Right lung (tissue), 5 donors: ENCODE results near the gene PDILT. TPM values are rescaled to one million over a fixed set of nuclear protein-coding genes. Genes with fewer than 3 reads are reported as not detected.
A peak's percentile ranks its signal among the peaks of the same experiment; 100 is the strongest.

Experiments
- DNase-seq, 2 donors: peaks; one replicate each; pipeline ENCODE4 v3.0.0-alpha.2; 2013
- polyA plus RNA-seq, 5 donors: library from polyadenylated mRNA; unstranded; fragments of 120-200 nt; gene quantifications; one replicate each; pipeline versions ENCODE4 v1.2.1 to v1.2.3, GENCODE V29; 2013; ENCODE audit warnings: inconsistent platforms in 1 of 5, low replicate concordance in 1 of 5; ENCODE audit not compliant: insufficient read length in 5 of 5, insufficient read depth in 1 of 5

The PDILT gene
- polyA plus RNA-seq, 5 donors, result not detected

DNA sequence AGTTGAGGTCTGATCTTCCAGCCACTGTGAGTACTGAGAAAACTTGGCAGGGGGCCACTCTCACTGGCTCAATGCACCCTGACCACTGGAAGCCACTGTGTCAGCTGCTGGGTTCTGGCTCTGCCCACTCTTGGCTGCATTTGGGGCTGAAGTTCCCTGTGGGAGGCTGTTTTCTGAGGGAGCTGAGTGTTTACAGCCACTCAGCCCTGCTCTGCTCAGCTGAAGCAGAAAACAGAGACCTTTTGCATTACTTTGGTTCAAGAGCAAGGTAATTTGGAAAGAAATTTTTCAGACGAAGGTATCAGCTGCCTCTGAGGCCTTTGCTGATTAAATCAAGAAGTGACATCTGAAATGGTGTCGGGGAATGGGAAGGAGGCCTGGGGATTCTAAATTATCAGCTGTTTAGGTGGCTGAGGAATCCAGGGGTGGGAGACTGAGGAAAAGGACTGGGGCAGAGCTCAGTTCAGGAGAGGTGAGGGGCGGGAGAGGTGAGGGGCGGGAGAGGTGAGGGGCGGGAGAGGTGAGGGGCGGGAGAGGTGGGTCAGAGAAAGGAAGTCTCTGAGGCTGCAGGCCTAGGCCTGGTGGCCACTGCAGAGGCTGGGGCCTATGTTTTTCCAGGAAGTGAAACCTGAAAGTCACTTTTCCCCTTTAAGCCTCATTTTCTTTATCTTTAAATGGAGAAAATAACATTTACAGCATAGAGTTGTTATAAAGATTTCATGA is 5.0 kb upstream of the PDILT start, which contains the start of gene ACSM5:
TSS of gene ACSM5 (plus strand) at position 137 of the 723 bp plus-strand sequence. CDS start 1,951 bp downstream, outside the sequence.
- no peak for DNase-seq

DNA sequence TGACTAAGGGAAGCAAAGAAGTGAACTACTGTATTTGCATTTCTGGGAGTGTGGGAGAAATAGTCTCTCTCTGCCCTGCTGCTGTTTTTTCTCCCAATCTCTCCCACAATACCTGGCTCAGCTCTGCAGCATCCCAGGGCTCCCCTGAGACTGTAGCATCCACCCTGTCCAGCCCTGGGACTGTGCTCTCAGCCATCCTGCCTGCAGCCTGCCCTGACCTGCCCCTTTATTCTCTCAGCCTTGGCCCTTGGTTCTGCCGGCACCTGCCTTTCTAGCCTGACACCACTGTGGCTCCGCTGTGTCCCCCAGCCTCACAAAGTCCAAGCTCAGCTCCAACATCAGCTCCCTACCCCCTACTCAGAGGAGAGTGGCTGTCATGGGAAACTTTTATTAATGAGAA is 1.9 kb downstream of the PDILT start:
- DNase-seq, result no peak

DNA sequence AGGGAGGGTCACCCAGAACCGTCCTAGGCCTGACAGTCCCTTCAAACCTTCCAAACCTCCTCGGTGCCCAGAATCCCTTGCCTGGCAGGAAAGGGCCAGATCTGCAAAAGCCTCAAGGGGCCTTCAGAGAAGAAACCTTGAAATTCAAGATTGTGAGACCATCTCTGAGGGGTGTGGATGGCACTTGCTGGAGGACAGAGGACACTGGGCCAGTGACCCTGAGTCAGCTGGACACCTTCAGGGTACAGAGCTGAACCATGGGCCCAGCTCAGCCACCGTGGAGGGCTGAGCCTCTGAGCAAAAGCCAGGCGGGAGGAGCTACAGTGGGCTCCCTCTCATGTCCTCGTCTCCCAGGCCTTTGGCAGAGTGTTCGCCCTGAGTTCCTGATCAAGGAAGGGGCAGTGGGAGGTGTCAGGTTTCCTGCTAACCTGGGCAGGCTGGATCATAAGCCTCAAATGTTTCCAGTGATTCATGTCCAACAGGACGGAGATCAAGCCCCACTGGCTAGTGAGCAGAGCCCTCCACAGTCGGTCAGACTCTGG is 3.0 kb downstream of the PDILT start:
- DNase-seq, result no peak

DNA sequence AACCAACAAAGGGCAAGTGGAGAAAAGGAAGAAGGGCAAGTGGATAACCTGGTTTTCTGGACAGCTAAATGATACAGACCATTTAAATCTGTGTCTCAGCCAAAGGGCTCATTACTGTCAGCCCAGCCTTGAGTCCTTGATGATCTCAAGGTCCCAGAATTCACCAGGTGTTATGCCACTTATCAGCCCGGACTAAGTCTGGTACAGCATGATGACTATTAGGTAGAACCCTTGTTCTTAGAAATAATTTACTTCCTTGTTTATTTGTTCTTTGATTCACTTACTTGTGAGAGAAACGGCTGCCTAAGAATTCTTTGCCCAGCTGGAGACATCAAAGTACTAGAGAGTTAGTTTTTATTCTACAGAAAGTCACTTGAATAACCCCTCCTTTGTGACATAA is 3.5 kb downstream of the PDILT start:
- DNase-seq, result no peak

DNA sequence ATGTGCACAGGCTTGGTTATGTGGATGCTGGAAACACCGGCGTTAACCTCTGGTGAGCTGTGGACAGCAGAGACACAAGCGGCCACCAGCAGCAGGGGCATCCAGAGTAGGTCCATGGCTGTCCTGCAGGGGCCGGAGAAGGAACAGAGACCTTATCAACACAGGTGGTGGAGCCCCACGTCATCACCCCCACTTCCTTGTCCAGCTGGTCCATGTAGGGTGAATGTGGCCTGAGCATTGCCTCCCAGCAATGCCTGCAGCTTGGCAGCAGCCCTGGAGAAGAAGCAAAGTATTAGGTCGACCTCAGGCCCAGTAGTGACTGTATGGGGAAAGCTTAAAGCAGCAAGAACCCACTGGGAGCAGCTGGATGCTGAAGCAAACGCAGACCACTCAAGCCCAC is 5.4 kb downstream of the PDILT start:
- DNase-seq, result no peak

DNA sequence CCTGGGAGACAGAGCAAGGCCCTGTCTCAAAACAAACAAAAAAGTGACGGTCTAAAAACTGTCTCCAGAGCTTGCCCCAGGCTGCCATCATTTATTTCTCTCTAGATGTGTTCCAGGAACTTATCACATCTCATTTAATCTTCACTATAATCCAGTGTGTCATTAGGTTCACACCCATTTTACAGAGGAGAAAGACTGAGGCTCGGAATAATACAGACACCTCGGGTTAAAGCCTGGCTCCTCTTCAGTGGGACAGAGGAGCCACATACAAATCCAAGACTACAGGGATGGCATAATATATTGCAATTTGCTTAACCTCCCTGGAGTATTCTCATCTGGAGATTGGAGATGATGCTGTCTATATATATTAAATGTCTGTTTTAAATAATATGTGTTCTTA is 5.9 kb downstream of the PDILT start:
- no peak for DNase-seq

DNA sequence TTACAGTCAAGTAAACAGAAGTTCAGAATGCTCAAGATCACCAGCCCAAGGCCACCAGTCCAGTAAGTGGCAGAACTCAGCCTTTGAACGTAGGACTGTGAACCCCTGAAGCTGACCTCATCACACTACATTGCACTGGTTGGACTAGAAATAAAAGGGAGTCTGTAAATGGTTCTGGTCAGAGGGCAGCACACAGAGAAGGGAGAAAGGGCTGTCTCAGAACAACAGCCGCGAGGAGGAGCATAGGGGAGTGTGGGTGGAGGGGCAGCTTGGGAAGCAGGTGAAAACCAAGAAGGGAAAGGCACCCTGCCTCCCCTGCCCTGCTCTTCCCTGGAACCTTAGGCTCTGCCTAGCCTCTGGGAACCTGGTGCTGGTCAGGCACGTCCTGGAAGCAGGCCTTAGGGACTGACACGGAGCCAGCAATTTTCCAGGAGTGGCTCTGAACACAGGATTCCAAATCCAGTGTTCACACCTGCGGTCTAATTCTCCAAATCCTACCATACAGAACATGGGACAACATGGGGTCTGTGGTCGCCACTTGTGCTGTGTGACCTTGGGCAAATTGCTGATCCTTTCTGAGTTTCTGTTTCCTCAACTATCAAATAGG is 7.0 kb downstream of the PDILT start:
- DNase-seq, result no peak

DNA sequence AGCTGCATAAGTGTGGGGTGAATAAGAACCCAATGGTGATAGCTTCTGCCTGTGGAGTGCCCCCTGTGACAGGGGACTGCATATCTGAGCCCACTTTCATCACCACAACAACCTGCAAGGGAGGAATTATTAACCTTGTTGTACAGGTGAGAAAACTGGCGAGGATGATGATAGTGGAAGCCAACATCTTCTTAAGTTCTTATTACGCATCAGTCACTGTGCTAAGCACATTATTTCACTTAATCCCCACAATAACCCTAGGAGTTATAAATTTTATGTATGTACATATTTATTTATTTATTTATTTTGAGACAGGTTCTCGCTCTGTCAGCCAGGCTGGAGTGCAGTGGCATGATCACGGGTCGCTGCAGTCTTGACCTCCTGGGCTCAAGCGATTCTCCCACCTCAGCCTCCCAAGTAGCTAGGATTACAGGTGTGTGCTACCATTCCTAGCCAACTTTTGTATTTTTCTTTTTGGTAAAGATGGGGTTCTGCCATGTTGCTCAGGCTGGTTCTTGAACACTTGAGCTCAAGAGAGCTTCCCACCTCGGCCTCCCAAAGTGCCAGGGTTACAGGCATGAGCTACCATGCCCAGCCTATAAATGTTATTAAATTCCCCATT is 7.6 kb downstream of the PDILT start:
- no peak for DNase-seq

DNA sequence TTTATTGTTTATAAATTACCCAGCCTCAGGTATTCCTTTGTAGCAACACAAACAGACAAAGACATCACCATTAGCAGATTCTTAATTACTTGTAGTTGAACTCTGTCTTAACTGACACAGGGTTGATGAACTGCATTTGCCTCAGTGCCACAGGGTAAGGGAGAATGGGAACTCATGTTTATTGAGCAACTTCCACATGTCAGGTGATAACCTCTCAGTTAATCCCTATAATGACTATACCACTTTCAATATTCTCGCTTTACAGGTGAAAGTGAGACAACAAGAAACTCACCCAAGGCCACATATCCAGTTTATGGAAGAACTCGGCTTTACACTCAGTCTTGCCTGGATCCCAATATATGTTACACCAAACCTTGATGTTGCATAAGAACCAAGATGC is 8.6 kb downstream of the PDILT start:
- DNase-seq, result no peak

DNA sequence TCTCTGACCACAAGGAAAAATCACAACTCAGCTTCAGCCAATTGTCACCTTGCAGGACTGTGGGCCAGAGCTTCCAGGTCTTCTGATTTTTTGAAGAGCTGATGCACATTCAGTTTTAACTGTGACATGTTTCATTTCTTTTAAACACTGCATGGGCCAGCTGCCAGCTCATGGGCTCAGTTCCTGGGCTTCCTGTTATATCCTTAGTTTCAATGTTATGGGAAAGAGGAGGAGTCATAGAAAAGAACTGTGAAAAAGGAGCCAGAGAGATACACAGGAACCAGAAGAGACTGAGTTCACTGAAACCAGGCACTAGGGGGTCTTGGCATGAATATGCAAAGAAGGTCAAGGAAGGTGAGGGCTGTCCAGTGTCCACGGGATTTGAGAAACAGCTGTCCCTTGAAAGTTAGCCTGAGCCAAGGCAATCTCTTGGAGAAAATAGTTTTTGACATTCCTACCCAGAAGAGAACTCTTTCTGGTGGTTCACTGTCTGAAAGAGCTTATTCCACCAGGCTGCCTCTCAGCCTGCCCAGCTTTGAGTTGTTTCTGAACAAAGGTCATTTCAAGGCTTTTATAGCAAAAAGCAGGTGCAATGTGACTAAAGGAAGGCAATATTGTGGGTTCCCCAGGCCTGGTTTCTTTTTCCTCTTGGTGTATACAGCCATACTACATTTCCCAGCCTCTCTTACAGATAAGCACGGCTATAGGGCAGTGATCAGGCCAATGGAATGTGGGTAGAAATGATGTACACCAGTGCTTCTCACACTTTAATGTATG is 10.5 kb downstream of the PDILT start:
- DNase-seq, result peak; percentile 35 to 43

DNA sequence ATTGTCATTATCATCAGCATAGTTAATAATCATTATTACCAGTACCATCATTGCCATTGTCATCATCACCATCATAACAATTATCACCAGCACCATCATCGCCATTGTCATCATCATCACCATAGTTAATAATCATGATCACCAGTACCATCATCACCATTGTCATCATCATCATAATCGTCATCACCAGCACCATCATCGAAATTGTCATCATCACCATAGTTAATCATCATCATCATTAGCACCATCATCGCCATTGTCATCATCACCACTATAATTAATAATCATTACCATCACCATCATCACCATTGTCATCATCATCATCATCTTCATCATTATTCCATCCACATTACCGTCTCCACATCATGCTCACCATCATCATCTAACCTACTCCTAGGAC is 13.5 kb downstream of the PDILT start:
- DNase-seq, result no peak

DNA sequence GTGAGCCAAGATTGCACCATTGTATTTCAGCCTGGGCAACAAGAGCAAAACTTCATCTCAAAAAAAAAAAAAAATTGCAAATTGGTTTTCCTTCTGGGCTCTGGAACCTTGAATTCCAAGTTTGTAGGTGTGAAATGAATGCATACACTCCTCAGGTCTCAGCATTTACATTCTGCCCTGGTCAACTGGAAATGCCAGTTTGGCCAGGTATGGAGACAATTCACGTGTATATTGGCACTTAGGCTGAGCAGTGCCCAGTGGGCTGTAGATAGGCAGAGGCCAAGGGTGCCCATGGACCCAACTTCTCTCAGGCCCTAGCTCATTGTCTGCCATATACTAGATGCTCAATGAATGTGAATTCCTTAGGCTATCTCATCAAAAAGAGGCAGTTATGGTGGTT is 15.7 kb downstream of the PDILT start:
- DNase-seq, result no peak

DNA sequence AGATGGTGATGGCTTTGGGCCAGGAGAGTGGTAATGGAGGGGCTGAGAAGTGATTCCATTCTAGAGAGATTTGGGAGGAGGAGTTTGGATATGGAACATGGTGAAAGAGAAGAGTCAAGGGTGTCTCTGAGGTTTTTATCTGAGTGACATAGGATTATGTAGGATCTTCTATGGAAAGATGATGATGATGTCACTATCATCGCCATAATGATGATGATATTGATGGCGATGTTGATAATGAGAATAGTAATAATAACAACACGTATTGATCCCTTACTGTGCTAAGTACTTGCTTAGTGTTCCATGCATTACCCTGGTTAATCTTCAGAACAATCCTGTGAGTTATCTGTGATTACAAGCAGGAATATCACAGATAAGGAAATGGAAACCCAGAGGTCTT is 16.6 kb downstream of the PDILT start:
- DNase-seq, result no peak

DNA sequence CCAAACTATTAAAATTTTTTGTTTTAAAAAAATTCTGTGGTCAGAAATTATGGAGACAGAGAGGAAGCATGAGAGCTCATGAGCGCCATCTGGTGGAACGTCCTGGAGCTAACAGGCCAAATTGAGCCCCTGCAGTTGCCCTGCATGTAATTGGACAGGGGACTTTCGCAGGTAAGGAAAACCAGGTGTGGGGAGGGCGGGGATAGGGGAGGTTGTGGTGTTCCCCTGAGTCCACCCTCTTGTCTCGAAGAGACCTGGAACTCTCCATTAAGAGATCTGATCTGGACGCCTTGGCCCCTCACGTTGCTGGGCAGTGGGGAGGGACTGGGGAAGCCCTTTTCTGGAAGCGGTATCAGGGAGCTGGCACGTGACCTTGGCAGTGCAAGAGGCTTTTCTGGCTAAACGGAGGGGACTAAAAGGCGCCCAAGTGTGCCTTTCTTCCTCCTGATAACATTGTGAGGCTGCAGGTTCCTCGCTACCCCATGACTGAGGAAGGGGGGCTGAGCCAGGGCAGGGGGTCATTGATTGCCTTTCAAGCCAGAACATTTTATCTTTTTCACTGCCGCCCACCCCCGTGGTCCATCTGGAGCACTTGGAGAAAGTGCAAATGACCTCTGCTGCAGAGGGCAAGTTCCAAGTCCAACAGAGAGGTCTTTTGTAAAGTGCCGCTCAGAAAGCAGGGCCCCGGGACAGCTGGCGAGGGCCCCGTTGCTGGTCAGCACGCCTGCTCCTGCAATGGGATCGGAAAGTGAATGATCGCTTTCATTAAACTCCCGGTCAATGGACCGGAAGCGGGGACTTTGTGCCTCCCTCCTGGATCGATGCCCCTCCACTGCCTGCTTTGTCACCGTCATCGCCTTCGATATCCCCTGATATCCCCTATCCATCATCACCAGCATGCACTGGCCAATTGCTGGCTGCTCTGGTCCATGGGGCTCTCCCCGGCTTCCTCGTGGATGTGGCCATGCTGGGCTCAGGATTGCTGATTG is 18.4 kb downstream of the PDILT start:
- DNase-seq, result peak; percentile 26 to 27

DNA sequence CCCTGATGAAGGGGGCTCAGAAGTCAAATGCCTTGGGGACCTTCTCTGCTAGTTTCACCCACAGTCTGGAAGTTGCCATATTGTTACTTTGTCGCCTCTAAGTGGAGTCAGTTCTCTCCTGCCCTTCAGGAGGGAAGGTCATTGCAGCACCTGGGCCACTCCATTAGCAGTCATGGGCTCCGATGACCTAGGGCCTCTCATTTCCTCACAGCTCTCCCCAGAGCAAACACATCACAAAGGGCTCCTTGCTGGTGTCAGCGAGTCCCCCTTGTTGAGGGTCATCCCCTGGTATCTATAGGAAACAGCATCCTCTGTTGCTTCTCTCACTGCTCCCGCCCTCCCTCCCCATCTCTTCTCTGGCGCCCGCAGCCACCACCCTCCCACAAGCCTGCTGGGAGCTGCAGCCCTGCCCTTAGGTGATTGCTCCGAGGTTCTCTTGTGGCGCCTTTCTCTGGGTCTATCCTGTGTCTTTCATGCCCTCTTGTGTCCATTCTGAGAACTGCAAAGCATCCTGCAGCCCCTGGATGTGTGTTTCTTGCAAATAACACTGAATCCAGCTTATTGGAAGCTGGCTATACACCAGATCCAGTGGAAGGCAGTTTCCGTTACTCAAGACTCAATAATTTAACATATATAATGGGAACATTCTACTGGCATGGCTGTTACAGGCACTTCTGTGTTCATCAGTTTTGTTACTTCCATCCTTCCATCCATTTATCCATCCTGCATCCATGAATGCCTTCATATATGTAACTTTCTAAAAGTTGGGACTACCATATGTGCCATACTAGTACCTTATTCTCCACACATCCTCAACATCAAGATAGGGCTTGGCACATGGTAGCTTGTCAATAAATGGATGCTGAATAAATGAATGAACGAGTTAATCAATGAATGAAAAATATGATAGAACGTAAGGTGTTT is 21.2 kb downstream of the PDILT start:
- peak; percentile 23 to 53 for DNase-seq

DNA sequence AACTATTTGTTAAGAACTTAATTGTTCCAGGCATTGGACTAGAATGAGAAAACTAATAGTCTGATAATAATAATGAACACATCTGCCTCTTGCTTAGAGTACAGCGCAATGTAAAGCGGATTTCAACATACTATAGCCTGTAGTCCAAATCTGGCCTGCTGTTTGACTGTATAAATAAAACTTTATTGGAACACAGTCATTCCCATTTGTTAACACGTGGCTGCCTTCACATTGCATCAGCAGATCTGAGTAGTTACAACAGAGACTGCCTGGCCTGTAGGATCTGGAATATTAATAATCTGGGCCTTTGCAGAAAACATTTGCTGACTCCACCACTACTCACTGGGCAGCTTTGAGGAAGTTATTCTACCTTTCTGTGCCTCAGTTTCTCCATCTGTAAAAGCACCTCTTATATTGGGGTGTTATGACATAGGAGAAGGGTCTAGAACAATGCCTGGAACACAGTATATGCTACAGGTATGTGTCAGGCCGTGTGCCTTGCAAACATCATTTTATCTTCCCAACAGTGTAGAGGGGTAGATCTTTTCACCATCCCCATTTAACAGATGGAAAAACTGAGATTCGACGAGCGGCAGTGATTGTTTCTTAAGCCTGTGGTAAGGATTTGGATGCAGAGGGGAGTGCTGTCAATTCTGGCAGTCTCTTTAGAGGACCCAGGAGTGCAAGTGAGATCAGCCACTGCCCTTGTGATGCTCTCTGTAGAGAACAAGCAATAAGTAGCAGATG is 22.2 kb downstream of the PDILT start:
- DNase-seq, result no peak

DNA sequence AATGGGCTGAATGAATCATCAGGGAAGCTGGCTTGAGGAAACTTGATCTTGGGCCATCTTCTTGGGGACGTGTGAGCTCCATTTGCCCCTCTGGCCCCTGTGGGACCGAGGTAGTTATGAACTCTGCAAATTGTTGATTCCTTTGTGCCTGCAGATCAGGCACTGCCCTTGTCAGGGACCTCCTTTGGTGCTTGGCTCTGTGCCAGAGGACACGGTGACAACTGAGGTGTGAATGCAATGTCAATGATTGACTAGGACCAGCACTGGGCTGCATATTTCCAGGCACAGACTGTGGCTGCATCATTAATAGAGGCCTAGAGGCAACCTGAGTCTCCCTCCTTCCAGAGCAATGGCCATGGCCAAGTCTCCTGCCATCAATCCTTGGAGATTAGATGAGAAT is 23.8 kb downstream of the PDILT start:
- DNase-seq, result no peak

DNA sequence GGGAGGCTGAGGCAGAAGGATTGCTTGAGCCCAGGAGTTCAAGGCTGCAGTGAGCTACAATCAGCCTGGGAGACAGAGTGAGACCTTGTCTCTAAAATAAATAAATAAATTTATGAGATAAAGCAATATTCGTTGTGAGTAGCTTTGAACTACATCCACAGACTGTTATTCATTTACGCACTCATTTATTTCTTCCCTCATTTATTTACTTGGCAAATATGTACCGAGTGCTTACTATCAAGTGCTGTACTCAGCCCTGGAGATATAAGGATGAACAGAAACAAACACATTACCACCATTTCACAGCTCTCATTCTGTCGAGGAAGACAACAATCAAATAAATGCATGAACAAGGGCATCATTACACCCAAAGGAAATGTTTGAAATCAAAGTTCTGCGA is 27.4 kb downstream of the PDILT start:
- no peak for DNase-seq

DNA sequence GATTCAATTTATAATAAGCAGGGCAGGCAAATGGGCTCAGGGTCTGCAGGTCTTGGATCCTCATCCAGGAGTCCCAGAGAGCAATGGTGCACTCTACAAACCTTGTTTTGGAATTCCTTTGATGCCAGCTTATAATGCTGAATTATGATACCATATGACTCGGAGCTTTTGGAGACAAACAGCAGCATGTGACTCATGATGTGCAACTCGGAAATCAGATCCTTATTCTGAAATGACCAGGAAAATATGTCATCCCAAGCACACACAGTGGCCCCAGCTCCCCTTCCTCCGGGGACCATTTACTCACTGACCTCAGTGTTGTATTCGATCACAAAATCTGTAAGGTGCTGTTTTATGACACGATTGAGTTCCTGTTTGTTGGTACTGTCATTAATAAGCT is 31.8 kb downstream of the PDILT start:
- no peak for DNase-seq
